OCI-LY7 (cell line): Measurements from ENCODE around the gene WFS1. TPM values are rescaled to one million over a fixed set of nuclear protein-coding genes. Genes with fewer than 3 reads are reported as not detected.

ENCODE experiments used
- BruUV-seq: library from RNA; stranded (reverse); fragments of 400-500 nt; replicated peaks from 2 replicates; lab custom pipeline; 2021; lab: Mats Ljungman, UMichigan
- CTCF ChIA-PET: fragments of 300-600 bp; sonication (Branson Sonifier 250); formaldehyde crosslinking; loops from one replicate; lab custom pipeline; 2022; ENCODE audit warnings: antibody characterized with exemption; ENCODE audit not compliant: unreplicated experiment; lab: Charles Lee
- POLR2A ChIA-PET: fragments of 300-600 bp; sonication (Branson Sonifier 250); formaldehyde crosslinking; loops from one replicate; lab custom pipeline; 2022; ENCODE audit warnings: antibody characterized with exemption; lab: Charles Lee
- DNase-seq: peaks from one replicate; pipeline ENCODE4 v3.0.0-alpha.2; 2015; ENCODE audit warnings: low spot score
- H2AFZ ChIP-seq: fragments of 200-600 bp; sonication (generic), shearing (Covaris generic); 2 replicates; pipeline ENCODE4 v1.6.1; 2014; ENCODE audit warnings: mild to moderate bottlenecking, antibody characterized with exemption, low read length, moderate library complexity
- H3K27ac ChIP-seq: fragments of 200-600 bp; sonication (generic); 2 replicates; pipeline ENCODE4 v1.5.1; 2014; ENCODE audit warnings: mixed run types, low read depth, mild to moderate bottlenecking, moderate library complexity, low read length, inconsistent platforms; ENCODE audit not compliant: poor library complexity, severe bottlenecking
- H3K36me3 ChIP-seq: fragments of 200-600 bp; sonication (generic); 2 replicates; pipeline ENCODE4 v1.6.1; 2014; ENCODE audit warnings: mild to moderate bottlenecking, antibody characterized with exemption, low read length, moderate library complexity, mixed read lengths; ENCODE audit not compliant: insufficient read depth
- H3K4me1 ChIP-seq: fragments of 200-600 bp; sonication (generic); 2 replicates; pipeline ENCODE4 v1.5.1; 2014; ENCODE audit warnings: mild to moderate bottlenecking, low read length; ENCODE audit not compliant: insufficient read depth, poor library complexity, severe bottlenecking
- H3K4me2 ChIP-seq: fragments of 200-600 bp; sonication (generic); 2 replicates; pipeline ENCODE4 v1.6.1; 2014; ENCODE audit warnings: mild to moderate bottlenecking, low read length
- H3K4me3 ChIP-seq: fragments of 200-600 bp; sonication (generic); 2 replicates; pipeline ENCODE4 v1.5.1; 2014; ENCODE audit warnings: mild to moderate bottlenecking, low read depth, low read length; ENCODE audit not compliant: poor library complexity, severe bottlenecking
- H3K79me2 ChIP-seq: fragments of 200-600 bp; sonication (generic); 2 replicates; pipeline ENCODE4 v1.6.1; 2016; ENCODE audit warnings: low read depth, mild to moderate bottlenecking, low read length, moderate library complexity, mixed read lengths; ENCODE audit not compliant: insufficient read depth
- H3K9me2 ChIP-seq: fragments of 200-600 bp; sonication (generic); 2 replicates; pipeline ENCODE4 v1.6.1; 2016; ENCODE audit warnings: mild to moderate bottlenecking, low read length, mixed read lengths; ENCODE audit not compliant: insufficient read depth
- H3K9me3 ChIP-seq: fragments of 200-600 bp; sonication (generic); 2 replicates; pipeline ENCODE4 v1.6.1; 2014; ENCODE audit warnings: mild to moderate bottlenecking, mixed run types, low read length, mixed read lengths
- H4K20me1 ChIP-seq: fragments of 200-600 bp; sonication (generic); 2 replicates; pipeline ENCODE4 v1.6.1; 2014; ENCODE audit warnings: mild to moderate bottlenecking, antibody characterized with exemption, low read length, moderate library complexity, mixed read lengths; ENCODE audit not compliant: insufficient read depth
- CTCF ChIP-seq: fragments of 200-600 bp; sonication (generic); conservative IDR thresholded peaks from 2 replicates; pipeline ENCODE4 v1.5.1; 2014; ENCODE audit warnings: mild to moderate bottlenecking, antibody characterized with exemption, low read length, moderate library complexity, mixed read lengths
- EZH2phosphoT487 ChIP-seq: fragments of 200-600 bp; sonication (generic); IDR thresholded peaks from 2 replicates; pipeline ENCODE4 v1.6.1; 2018; ENCODE audit warnings: low read depth, borderline replicate concordance, mild to moderate bottlenecking, mixed run types, antibody characterized with exemption, low read length, moderate library complexity, mixed read lengths
- intact Hi-C: fragments of 100-400 bp; cut with micrococcal nuclease; formaldehyde crosslinking; loops from one replicate; pipeline ENCODE4 v1.10.0; 2022; ENCODE audit not compliant: unreplicated experiment
- total RNA-seq, 2 experiments: library from RNA; depleted of rRNA in 1 of 2; stranded (reverse); fragments of >200 nt in 1 of 2; shearing (Covaris generic) in 1 of 2; gene quantifications; 2 replicates each; pipeline ENCODE4 v1.2.3, GENCODE V29; 2014 to 2022

WFS1 gene
- total RNA-seq, 2 experiments from 2014 or later, result 6.1 to 14.5 TPM

GRCh38 chr4:6275898-6276806, 6.5 kb downstream of the WFS1 start:
- CTCF ChIA-PET, result interaction anchor here (0.6 kb wide), 1 partner anchor 554 kb away, joined by 7 read pairs; no protein-coding TSS in a partner anchor
- no peaks in the 10 kb centered on the region for H3K9me2 ChIP-seq

DNA sequence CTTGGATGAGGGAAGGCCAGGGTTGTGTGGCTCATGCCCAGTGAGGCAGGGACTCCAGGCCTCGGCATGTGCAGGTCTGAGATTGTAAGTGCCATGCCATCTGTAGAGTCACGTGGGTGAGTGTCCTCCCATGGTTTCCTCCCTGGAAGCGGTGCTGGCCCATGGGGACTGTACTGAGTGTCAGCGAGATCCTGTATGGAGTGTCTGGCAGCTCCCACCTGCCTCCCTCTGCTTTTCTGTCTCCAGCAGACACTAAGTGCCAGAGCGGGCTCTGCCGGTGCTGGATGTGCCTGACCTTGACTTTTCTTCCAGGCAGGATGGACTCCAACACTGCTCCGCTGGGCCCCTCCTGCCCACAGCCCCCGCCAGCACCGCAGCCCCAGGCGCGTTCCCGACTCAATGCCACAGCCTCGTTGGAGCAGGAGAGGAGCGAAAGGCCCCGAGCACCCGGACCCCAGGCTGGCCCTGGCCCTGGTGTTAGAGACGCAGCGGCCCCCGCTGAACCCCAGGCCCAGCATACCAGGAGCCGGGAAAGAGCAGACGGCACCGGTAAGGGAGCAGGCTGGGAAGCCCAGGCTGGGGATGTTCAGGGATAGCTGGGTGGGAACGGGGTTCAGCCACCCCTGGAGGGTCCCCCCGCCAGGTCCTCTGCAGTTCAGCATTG, 7.6 kb downstream of the WFS1 start:
- Histone ChIP-seq H3K27ac (no peak overlapping the region), H3K9me2 (no peaks in the 10 kb centered on the region), H3K4me2 (no peak overlapping the region), H3K36me3 (no peaks in the 10 kb centered on the region; the same call in 1 of the 2 replicates), H2AFZ (no peak overlapping the region), H3K9me3 (no peaks in the 10 kb centered on the region), H3K79me2 (no peaks in the 10 kb centered on the region), H3K4me3 (no peak overlapping the region), H3K4me1 (peaks cover 52% of the 10 kb centered on the region), H4K20me1 (peaks cover 9% of the 10 kb centered on the region; the same call in 1 of the 2 replicates)
- no TSS peak for BruUV-seq
- ChIA-PET CTCF (no interaction called here), POLR2A (no interaction called here)
- TF ChIP-seq EZH2phosphoT487 (no peak), CTCF (no peak)
- intact Hi-C loops, result no loop called here
- DNase-seq, result no peak

More at GRCh38 chr4:6275898-6276806, 6.5 kb downstream of the WFS1 start:
- POLR2A ChIA-PET, result interaction anchor here (0.9 kb wide), 1 partner anchor 44 kb away, joined by 3 read pairs; no protein-coding TSS in a partner anchor
- Histone ChIP-seq H3K27ac (peak overlapping the region; percentile 50), H3K4me1 (peaks cover 61% of the 10 kb centered on the region), H3K79me2 (no peaks in the 10 kb centered on the region), H3K4me3 (peak overlapping the region; percentile 47), H3K4me2 (peak overlapping the region; percentile 91), H2AFZ (no peak overlapping the region), H3K36me3 (no peaks in the 10 kb centered on the region; the same call in 1 of the 2 replicates), H3K9me3 (no peaks in the 10 kb centered on the region), H4K20me1 (peaks cover 9% of the 10 kb centered on the region; the same call in 1 of the 2 replicates)
- no TSS peak for BruUV-seq
- intact Hi-C loops, result no loop called here
- DNase-seq, result no peak
- no peak for TF ChIP-seq EZH2phosphoT487
- no peak for TF ChIP-seq CTCF
